SK-N-SH treated with all-trans-retinoic acid at 6 μM for 48 hours (cell line): ENCODE results near the gene TMTC3.

Experiments
- ATAC-seq: fragments of 200-7000 bp; cut with Tn5 transposase; 3 replicates; pipeline ENCODE4 v1.9.1; 2020; ENCODE audit warnings: mild to moderate bottlenecking, moderate library complexity
- CREB5 ChIP-seq: fragments of 250-450 bp; sonication (Bioruptor Pico); IDR thresholded peaks from 2 replicates; pipeline ENCODE4 v1.5.1; 2020; ENCODE audit warnings: low read depth, mild to moderate bottlenecking, moderate library complexity
- CSDC2 ChIP-seq: fragments of 250-450 bp; sonication (Bioruptor Pico); IDR thresholded peaks from 2 replicates; pipeline ENCODE4 v1.5.0; 2020; ENCODE audit warnings: mild to moderate bottlenecking, moderate library complexity
- CSRNP3 ChIP-seq: fragments of 250-450 bp; sonication (Bioruptor Pico); IDR thresholded peaks from 2 replicates; pipeline ENCODE4 v1.5.1; 2021; ENCODE audit warnings: mild to moderate bottlenecking, moderate library complexity
- ESRRG ChIP-seq: fragments of 250-450 bp; sonication (Bioruptor Pico); IDR thresholded peaks from 2 replicates; pipeline ENCODE4 v1.6.1; 2021; ENCODE audit warnings: mild to moderate bottlenecking
- GLIS3 ChIP-seq: fragments of 250-450 bp; sonication (Bioruptor Pico); IDR thresholded peaks from 2 replicates; pipeline ENCODE4 v1.5.0; 2020; ENCODE audit warnings: mild to moderate bottlenecking, moderate library complexity
- ISL1 ChIP-seq: fragments of 250-450 bp; sonication (Bioruptor Pico); IDR thresholded peaks from 2 replicates; pipeline ENCODE4 v2.1.2; 2022; ENCODE audit warnings: mild to moderate bottlenecking, moderate library complexity
- PATZ1 ChIP-seq: fragments of 250-450 bp; sonication (Bioruptor Pico); IDR thresholded peaks from 2 replicates; pipeline ENCODE4 v1.8.0; 2020; ENCODE audit warnings: mild to moderate bottlenecking, moderate library complexity, borderline replicate concordance
- PPARA ChIP-seq: fragments of 250-450 bp; sonication (Bioruptor Pico); IDR thresholded peaks from 2 replicates; pipeline ENCODE4 v1.5.0; 2020; ENCODE audit warnings: mild to moderate bottlenecking, borderline replicate concordance
- SNAI2 ChIP-seq: fragments of 250-450 bp; sonication (Bioruptor Pico); IDR thresholded peaks from 2 replicates; pipeline ENCODE4 v1.5.0; 2020; ENCODE audit warnings: mild to moderate bottlenecking, moderate library complexity
- TOX ChIP-seq: fragments of 250-450 bp; sonication (Bioruptor Pico); IDR thresholded peaks from 2 replicates; pipeline ENCODE4 v1.8.0; 2021; ENCODE audit warnings: mild to moderate bottlenecking, moderate library complexity, borderline replicate concordance
- TSHZ2 ChIP-seq: fragments of 250-450 bp; sonication (Bioruptor Pico); IDR thresholded peaks from 2 replicates; pipeline ENCODE4 v1.5.0; 2020; ENCODE audit warnings: mild to moderate bottlenecking, moderate library complexity
- ZC3H10 ChIP-seq: fragments of 250-450 bp; sonication (Bioruptor Pico); IDR thresholded peaks from 2 replicates; pipeline ENCODE4 v1.5.1; 2021; ENCODE audit warnings: mild to moderate bottlenecking, moderate library complexity
- ZFP3 ChIP-seq: fragments of 250-450 bp; sonication (Bioruptor Pico); IDR thresholded peaks from 2 replicates; pipeline ENCODE4 v1.5.0; 2020; ENCODE audit warnings: mild to moderate bottlenecking, moderate library complexity
- ZFP30 ChIP-seq: fragments of 450-650 bp; formaldehyde crosslinking; IDR thresholded peaks from 2 replicates; pipeline ENCODE4 v1.5.0; 2022; ENCODE audit warnings: mild to moderate bottlenecking, moderate library complexity
- ZNF565 ChIP-seq: fragments of 450-650 bp; formaldehyde crosslinking; conservative IDR thresholded peaks from 2 replicates; pipeline ENCODE4 v1.5.0; 2020; ENCODE audit warnings: low read depth, mild to moderate bottlenecking, moderate library complexity
- ZNF8 ChIP-seq: fragments of 450-650 bp; formaldehyde crosslinking; IDR thresholded peaks from 2 replicates; pipeline ENCODE4 v1.5.0; 2020; ENCODE audit warnings: mild to moderate bottlenecking, moderate library complexity

Gene TMTC3

GRCh38 chr12:88181881-88182280 lies 39.8 kb downstream of the TMTC3 start (continued):
- no peak for TF ChIP-seq TSHZ2

GRCh38 chr12:88182416-88182815 lies 40.3 kb downstream of the TMTC3 start:
- ATAC-seq = no peak
- no peak for TF ChIP-seq ZNF565 (CRISPR knock-in tag)
- TF ChIP-seq ZC3H10 (CRISPR knock-in tag) = no peak
- TF ChIP-seq ISL1 = no peak
- TF ChIP-seq CREB5 (CRISPR knock-in tag) = no peak
- TF ChIP-seq ZNF8 (CRISPR knock-in tag) = no peak

- ATAC-seq = no peak
- TF ChIP-seq ISL1 (no peak), TOX (CRISPR knock-in tag) (no peak), TSHZ2 (no peak), ZFP3 (CRISPR knock-in tag) (no peak), SNAI2 (CRISPR knock-in tag) (no peak), ZC3H10 (CRISPR knock-in tag) (no peak)
Observed at GRCh38 chr12:88184196-88184595, 42.1 kb downstream of the TMTC3 start.

GRCh38 chr12:88185279-88185678 lies 43.2 kb downstream of the TMTC3 start:
- ATAC-seq = no peak

GRCh38 chr12:88185988-88186387 lies 43.9 kb downstream of the TMTC3 start:
- ATAC-seq = peak; percentile 82
- TF ChIP-seq CSDC2 (CRISPR knock-in tag) (no peak), ISL1 (no peak), ZNF565 (CRISPR knock-in tag) (no peak), ZFP30 (no peak), TSHZ2 (no peak), CSRNP3 (no peak), ESRRG (CRISPR knock-in tag) (no peak), GLIS3 (CRISPR knock-in tag) (no peak), SNAI2 (CRISPR knock-in tag) (no peak), PPARA (CRISPR knock-in tag) (no peak), PATZ1 (CRISPR knock-in tag) (no peak), ZNF8 (CRISPR knock-in tag) (no peak)

More at GRCh38 chr12:88185279-88185678, 43.2 kb downstream of the TMTC3 start:
- TF ChIP-seq PATZ1 (CRISPR knock-in tag) (no peak), ZNF8 (CRISPR knock-in tag) (peak; percentile 96)
